ENCODE data around the gene AADAT. TPM values are rescaled to one million over a fixed set of nuclear protein-coding genes. Genes with fewer than 3 reads are reported as not detected.

The AADAT gene
- total and polyA plus RNA-seq, 11 donors: 0.53 to 3.3 (median 1.5) TPM

DNA sequence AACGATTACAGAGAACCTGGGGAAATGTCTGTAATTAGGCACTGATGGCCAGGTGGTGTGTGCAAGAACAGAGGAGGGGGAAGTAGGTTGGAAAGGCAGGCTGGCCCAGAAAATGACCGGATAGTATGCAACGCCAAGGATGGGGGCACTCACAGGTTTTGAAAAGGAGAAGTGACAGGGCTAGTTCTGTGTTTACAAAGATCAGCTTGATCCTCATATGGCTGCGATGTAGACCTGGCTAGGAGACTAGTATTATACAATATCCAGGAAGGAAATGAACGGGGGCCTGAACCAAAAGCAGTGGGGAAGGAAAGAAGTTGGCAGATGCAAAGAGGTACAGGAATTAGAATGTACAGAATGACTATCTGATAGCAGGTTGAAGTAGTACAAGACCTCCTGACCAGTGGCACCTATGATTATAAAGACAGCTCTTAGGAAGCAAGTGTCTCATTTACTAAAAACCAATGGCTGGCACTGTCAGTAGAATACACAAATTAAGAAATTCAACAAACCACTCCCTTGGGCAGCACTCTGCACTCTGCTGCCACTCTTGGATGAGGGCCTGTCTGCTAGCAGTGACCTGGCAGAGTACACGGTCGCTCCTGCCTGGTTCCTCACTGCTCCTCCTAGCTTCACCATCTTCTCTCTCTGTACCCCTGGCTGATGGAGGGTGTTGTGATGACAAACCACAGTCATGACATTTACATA lies 77.7 kb downstream of the AADAT start:
- H3K36me3 ChIP-seq: no peaks in the 10 kb centered on the region
- no peaks in the 10 kb centered on the region for H3K9me3 ChIP-seq
- DNase-seq (no peak), ATAC-seq (peak in 1 of 4 donors; percentile 52)
- WGBS, 4 donors: 57 to 68% (median 65%) methylated on average over 7 of the region's 7 CpGs
- H3K4me3 ChIP-seq: no peak overlapping the region
- no peak overlapping the region for H3K27ac ChIP-seq
- H3K27me3 ChIP-seq: no peaks in the 10 kb centered on the region
- intact Hi-C loops (cut with DNase I): no loop called here
- H3K4me1 ChIP-seq: peaks cover 0 to 13% (median 0%) of the 10 kb centered on the region in 12 donors
- TF ChIP-seq, protein P1, sequence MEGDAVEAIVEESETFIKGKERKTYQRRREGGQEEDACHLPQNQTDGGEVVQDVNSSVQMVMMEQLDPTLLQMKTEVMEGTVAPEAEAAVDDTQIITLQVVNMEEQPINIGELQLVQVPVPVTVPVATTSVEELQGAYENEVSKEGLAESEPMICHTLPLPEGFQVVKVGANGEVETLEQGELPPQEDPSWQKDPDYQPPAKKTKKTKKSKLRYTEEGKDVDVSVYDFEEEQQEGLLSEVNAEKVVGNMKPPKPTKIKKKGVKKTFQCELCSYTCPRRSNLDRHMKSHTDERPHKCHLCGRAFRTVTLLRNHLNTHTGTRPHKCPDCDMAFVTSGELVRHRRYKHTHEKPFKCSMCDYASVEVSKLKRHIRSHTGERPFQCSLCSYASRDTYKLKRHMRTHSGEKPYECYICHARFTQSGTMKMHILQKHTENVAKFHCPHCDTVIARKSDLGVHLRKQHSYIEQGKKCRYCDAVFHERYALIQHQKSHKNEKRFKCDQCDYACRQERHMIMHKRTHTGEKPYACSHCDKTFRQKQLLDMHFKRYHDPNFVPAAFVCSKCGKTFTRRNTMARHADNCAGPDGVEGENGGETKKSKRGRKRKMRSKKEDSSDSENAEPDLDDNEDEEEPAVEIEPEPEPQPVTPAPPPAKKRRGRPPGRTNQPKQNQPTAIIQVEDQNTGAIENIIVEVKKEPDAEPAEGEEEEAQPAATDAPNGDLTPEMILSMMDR (IDR thresholded peaks at IDR 0.05): no peak
- no peak for TF ChIP-seq POLR2A (IDR thresholded peaks at IDR 0.05)

Other genes starting within 250 kb of the AADAT start
- 1 to 10 TPM; 1.5 to 5.9 (median 3.3) TPM for gene MFAP3L, start 63.6 kb downstream of the AADAT start, total RNA-seq
- gene MFAP3L, start 63.6 kb downstream of the AADAT start, polyA plus RNA-seq: 1 to 10 TPM in 1 of 2 donors, under 1 TPM in 1; 0.76 to 1.9 TPM